22Rv1 (cell line): ENCODE measurements around the gene CDK18.

ENCODE experiments used
- CTCF ChIP-seq: fragments of 450-650 bp; IDR thresholded peaks from 2 replicates; pipeline ENCODE4 v1.5.1; 2017; ENCODE audit warnings: mild to moderate bottlenecking
- ZFX ChIP-seq: fragments of 450-650 bp; IDR thresholded peaks from 2 replicates; pipeline ENCODE4 v1.6.1; 2017; ENCODE audit warnings: antibody characterized with exemption, borderline replicate concordance

- TF ChIP-seq CTCF (no peak), ZFX (no peak)
These were observed 33.9 kb downstream of the CDK18 start for GRCh38 chr1:205538235-205538840.
